ENCODE measurements around the gene YPEL2. TPM values are rescaled to one million over a fixed set of nuclear protein-coding genes. Genes with fewer than 3 reads are reported as not detected.

YPEL2 gene
- total and polyA plus RNA-seq, 2 of the 13 experiments (the other 11 are each of a cell fraction or from before 2014, with no cell fraction given) = 8.5 to 21.1 TPM

GRCh38 chr17:59366773-59367656 is 35.6 kb downstream of the YPEL2 start (continued):
- TF ChIP-seq UBTF (CRISPR knock-in tag; IDR thresholded peaks at IDR 0.05) = 0 out of 2 replicates have a peak, but pooled peaks have one; percentile 22
- TF ChIP-seq RNF219 (CRISPR knock-in tag; IDR thresholded peaks at IDR 0.05) = peak; percentile 96; the same call in 1 of the 2 replicates
- peak; percentile 99 for TF ChIP-seq SKIL (CRISPR knock-in tag; IDR thresholded peaks at IDR 0.05; ENCODE audit: borderline replicate concordance)
- peak; percentile 98 for TF ChIP-seq ISL2 (CRISPR knock-in tag; IDR thresholded peaks at IDR 0.05)
- peak; percentile 50; the same call in 1 of the 2 replicates for TF ChIP-seq ZNF564 (CRISPR knock-in tag; IDR thresholded peaks at IDR 0.05)
- no peak for TF ChIP-seq HOXA7 (CRISPR knock-in tag; IDR thresholded peaks at IDR 0.05)
- TF ChIP-seq KLF15 (CRISPR knock-in tag; IDR thresholded peaks at IDR 0.05; ENCODE audit: borderline replicate concordance) = no peak; the same call in 1 of the 2 replicates
- peak; percentile 77 for TF ChIP-seq ZNF264 (CRISPR knock-in tag; IDR thresholded peaks at IDR 0.05)
- peak; percentile 89 for TF ChIP-seq KLF9 (CRISPR knock-in tag; IDR thresholded peaks at IDR 0.05; ENCODE audit: low read depth)
- TF ChIP-seq TFDP2 (CRISPR knock-in tag; IDR thresholded peaks at IDR 0.05) = peak; percentile 58; the same call in 1 of the 2 replicates
- TF ChIP-seq PRDM10 (CRISPR knock-in tag; IDR thresholded peaks at IDR 0.05; ENCODE audit: low read depth) = peak; percentile 87
- TF ChIP-seq HHEX (CRISPR knock-in tag; IDR thresholded peaks at IDR 0.05) = peak; percentile 61
- peak; percentile 97 for TF ChIP-seq ZSCAN30 (CRISPR knock-in tag; IDR thresholded peaks at IDR 0.05)
